Measurements from ENCODE around the gene ONECUT1. TPM values are rescaled to one million over a fixed set of nuclear protein-coding genes. Genes with fewer than 3 reads are reported as not detected.

Gene ONECUT1
- total RNA-seq, 1 experiment from 2014 or later = 1.3 TPM

- no peak for TF ChIP-seq ZBTB33 (IDR thresholded peaks at IDR 0.05; ENCODE audit: extremely low read depth, insufficient replicate concordance, low read length)
- TF ChIP-seq EGR1 (IDR thresholded peaks at IDR 0.05; ENCODE audit: low read depth) = no peak
- no peak for TF ChIP-seq JUND (IDR thresholded peaks at IDR 0.05)
- TF ChIP-seq EZH2phosphoT487 (IDR thresholded peaks at IDR 0.05; ENCODE audit: borderline replicate concordance) = no peak
- TF ChIP-seq POLR2AphosphoS5 (IDR thresholded peaks at IDR 0.05; ENCODE audit: low read depth, low read length) = no peak
Observed at GRCh38 chr15:52745326-52746161, 44.6 kb downstream of the ONECUT1 start (continued).

- CTCF ChIA-PET = interaction anchor here (1.1 kb wide), 1 partner anchor 407 kb away, joined by 5 read pairs; no protein-coding TSS in a partner anchor
- Histone ChIP-seq H2AFZ (ENCODE audit: low read depth, low read length, poor library complexity, severe bottlenecking) (no peak overlapping the region), H3K9ac (ENCODE audit: low read length) (no peak overlapping the region), H3K4me3 (replicated peaks in 1 of 2; ENCODE audit: low read depth in 1 of 2, low read length in 2 of 2) (no peak overlapping the region), H3K9me2 (ENCODE audit: insufficient read depth) (no peaks in the 10 kb centered on the region), H3K27ac (ENCODE audit: low read depth, low read length) (no peak overlapping the region), H4K20me1 (ENCODE audit: insufficient read depth) (no peaks in the 10 kb centered on the region), H3K27me3 (ENCODE audit: insufficient read depth, low read length) (no peaks in the 10 kb centered on the region), H3K79me2 (ENCODE audit: insufficient read depth, low read length) (no peaks in the 10 kb centered on the region), H3K36me3 (ENCODE audit: control insufficient read depth in 1 of 2, insufficient read depth in 2 of 2, low read length in 2 of 2) (no peaks in the 10 kb centered on the region), H3K4me2 (ENCODE audit: low read length) (no peak overlapping the region), H3K9me3 (ENCODE audit: control insufficient read depth in 1 of 2, insufficient read depth in 1 of 2, low read depth in 1 of 2, low read length in 2 of 2) (no peaks in the 10 kb centered on the region), H3K4me1 (ENCODE audit: control insufficient read depth in 1 of 2, insufficient read depth in 2 of 2, low read length in 2 of 2) (no peaks in the 10 kb centered on the region)
- POLR2A ChIA-PET = no interaction called here
- RAD21 ChIA-PET (ENCODE audit: low non-redundant PET in 1 of 2, low total read pairs in 2 of 2, uncharacterized antibody in 2 of 2, unreplicated experiment in 2 of 2) = no interaction called here
- BruUV-seq (replicated peaks) = no TSS peak
- ATAC-seq = no peak
- no peak for DNase-seq (ENCODE audit: low read depth, low spot score)
- TF ChIP-seq TCF7L2 (IDR thresholded peaks at IDR 0.05; ENCODE audit: borderline replicate concordance, extremely low read depth, insufficient read depth, insufficient read length) = no peak
- intact Hi-C loops (cut with micrococcal nuclease) = loop anchor here (10.0 kb wide), 1 partner anchor 174 kb away; the partner anchor contains the start of gene ARPP19
Observed at GRCh38 chr15:52738311-52738710, 51.8 kb downstream of the ONECUT1 start.

Data from HCT116 (cell line).